Smooth muscle cell (in vitro differentiated cells): Measurements from ENCODE around the gene PGAM5. TPM values are rescaled to one million over a fixed set of nuclear protein-coding genes. Genes with fewer than 3 reads are reported as not detected.

Experiments used
- DNase-seq: peaks from one replicate; lab custom pipeline; 2025; ENCODE audit not compliant: unreplicated experiment; lab: John Stamatoyannopoulos, UW
- H2AFZ ChIP-seq: fragments of 200-600 bp; sonication (generic); 2 replicates; pipeline ENCODE4 v1.6.0; 2016; ENCODE audit warnings: antibody characterized with exemption, low read depth, mild to moderate bottlenecking
- H3F3A ChIP-seq: fragments of 200-600 bp; sonication (generic); 2 replicates; pipeline ENCODE4 v1.6.0; 2017; ENCODE audit warnings: antibody characterized with exemption, low read depth
- H3K27ac ChIP-seq: fragments of 200-600 bp; sonication (generic); 2 replicates; pipeline ENCODE4 v1.5.1; 2016; ENCODE audit warnings: low read depth, mild to moderate bottlenecking
- H3K27me3 ChIP-seq: fragments of 200-600 bp; sonication (generic); 2 replicates; pipeline ENCODE4 v1.6.1; 2016; ENCODE audit warnings: low read depth, mild to moderate bottlenecking
- H3K36me3 ChIP-seq: fragments of 200-600 bp; sonication (generic); 2 replicates; pipeline ENCODE4 v1.5.1; 2016; ENCODE audit warnings: low read depth
- H3K4me1 ChIP-seq: fragments of 200-600 bp; sonication (generic); 2 replicates; pipeline ENCODE4 v1.5.1; 2016; ENCODE audit warnings: low read depth
- H3K4me2 ChIP-seq: fragments of 200-600 bp; sonication (generic); 2 replicates; pipeline ENCODE4 v1.6.0; 2016; ENCODE audit warnings: mild to moderate bottlenecking
- H3K4me3 ChIP-seq: fragments of 200-600 bp; sonication (generic); 2 replicates; pipeline ENCODE4 v1.5.1; 2016; ENCODE audit warnings: mild to moderate bottlenecking
- H3K79me2 ChIP-seq: fragments of 200-600 bp; sonication (generic); 2 replicates; pipeline ENCODE4 v1.6.0; 2016; ENCODE audit warnings: low read depth, mild to moderate bottlenecking
- H3K9ac ChIP-seq: fragments of 200-600 bp; sonication (generic); 2 replicates; pipeline ENCODE4 v1.6.0; 2016; ENCODE audit warnings: low read depth
- H3K9me3 ChIP-seq: fragments of 200-600 bp; sonication (generic); replicated peaks from 2 replicates; pipeline ENCODE4 v1.5.1; 2016; ENCODE audit warnings: low read depth
- H4K20me1 ChIP-seq: fragments of 200-600 bp; sonication (generic); 2 replicates; pipeline ENCODE4 v1.6.0; 2016; ENCODE audit warnings: low read depth
- WGBS: methylation state at CpG from one replicate; pipeline ENCODE4 v1.1.7; 2016; ENCODE audit warnings: low lambda C conversion rate; 5-methylcytosine and 5-hydroxymethylcytosine counted together
- polyA plus RNA-seq: library from polyadenylated mRNA; unstranded; fragments of >200 nt; fragmentation: Nextera tagmentation; extraction: Ambion mirVana; gene quantifications from 2 replicates; pipeline ENCODE4 v1.2.1, GENCODE V29; 2016
- total RNA-seq: library from RNA; depleted of rRNA; stranded (reverse); fragments of >200 nt; gene quantifications from 2 replicates; pipeline ENCODE4 v1.2.3, GENCODE V29; 2014
- TF ChIP-seq, protein P1 (sequence below): fragments of 200-600 bp; sonication (generic); IDR thresholded peaks from 2 replicates; pipeline ENCODE4 v1.5.1; 2017; ENCODE audit warnings: borderline replicate concordance, mild to moderate bottlenecking, antibody characterized with exemption; ENCODE audit not compliant: insufficient read depth, poor library complexity, severe bottlenecking

PGAM5 gene
- total and polyA plus RNA-seq, 2 experiments from 2014 or later, result 13.5 to 16.8 TPM

DNA sequence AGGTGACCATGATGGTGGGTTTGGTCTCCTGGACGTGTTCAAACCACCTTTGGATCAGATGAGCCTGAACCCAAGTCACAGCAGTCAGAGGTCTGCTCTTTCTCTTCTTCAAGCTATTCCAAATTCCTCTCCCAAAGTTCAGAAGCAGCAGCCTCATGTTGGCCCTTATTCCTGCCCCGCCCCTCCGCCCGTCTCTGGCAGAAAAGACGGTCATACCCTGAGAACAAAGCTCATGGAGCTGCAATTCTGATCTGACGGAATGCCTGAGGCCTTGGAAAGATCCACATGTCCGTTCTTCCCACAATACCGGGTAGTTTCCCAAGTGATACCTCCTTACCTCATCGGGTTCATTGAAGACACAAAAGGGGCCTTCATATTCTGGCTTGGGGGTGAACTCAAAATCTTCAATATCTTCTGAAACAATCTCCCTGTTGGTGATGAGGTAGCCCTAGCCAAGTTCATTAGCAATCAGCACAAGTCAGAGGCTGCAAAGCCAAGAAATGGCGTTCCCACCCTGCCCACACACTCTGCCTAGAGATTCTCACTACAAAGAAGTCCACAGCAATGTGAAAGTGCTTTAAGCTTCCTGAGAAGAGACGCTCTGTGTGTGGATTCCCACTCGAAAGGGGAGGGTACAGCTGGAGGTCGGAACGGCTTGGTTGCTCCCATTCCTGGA lies 34.7 kb upstream of the PGAM5 start:
- H3K27ac ChIP-seq, result no peak overlapping the region
- H3K27me3 ChIP-seq, result no peaks in the 10 kb centered on the region

DNA sequence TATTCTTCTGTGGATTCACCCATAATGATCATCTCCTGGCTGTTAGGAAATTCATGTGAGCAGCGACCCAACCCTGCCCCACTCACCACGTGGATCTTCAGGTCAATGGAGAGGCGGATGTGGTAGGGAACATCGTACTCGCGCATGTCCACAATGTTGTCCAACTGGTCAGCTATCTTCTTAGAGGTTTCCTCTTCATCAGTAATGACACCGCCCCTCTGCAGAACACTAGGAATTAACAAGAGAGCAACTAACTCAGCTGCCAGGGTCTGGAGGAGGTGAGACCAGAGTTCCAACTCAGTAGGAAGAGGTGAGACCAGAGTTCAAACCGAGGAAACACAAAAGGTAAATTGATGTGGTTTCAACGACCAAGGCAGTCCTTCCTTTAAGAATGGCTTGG lies 33.1 kb upstream of the PGAM5 start:
- Histone ChIP-seq H3K36me3 (no peaks in the 10 kb centered on the region), H4K20me1 (peaks cover 20% of the 10 kb centered on the region), H3K27me3 (no peaks in the 10 kb centered on the region), H3K4me1 (no peaks in the 10 kb centered on the region), H2AFZ (no peak overlapping the region), H3K79me2 (peaks cover 11% of the 10 kb centered on the region), H3K4me3 (no peak overlapping the region), H3F3A (no peaks in the 10 kb centered on the region), H3K9ac (no peak overlapping the region), H3K9me3 (no peaks in the 10 kb centered on the region), H3K27ac (no peak overlapping the region), H3K4me2 (no peak overlapping the region)
- TF ChIP-seq, protein P1, sequence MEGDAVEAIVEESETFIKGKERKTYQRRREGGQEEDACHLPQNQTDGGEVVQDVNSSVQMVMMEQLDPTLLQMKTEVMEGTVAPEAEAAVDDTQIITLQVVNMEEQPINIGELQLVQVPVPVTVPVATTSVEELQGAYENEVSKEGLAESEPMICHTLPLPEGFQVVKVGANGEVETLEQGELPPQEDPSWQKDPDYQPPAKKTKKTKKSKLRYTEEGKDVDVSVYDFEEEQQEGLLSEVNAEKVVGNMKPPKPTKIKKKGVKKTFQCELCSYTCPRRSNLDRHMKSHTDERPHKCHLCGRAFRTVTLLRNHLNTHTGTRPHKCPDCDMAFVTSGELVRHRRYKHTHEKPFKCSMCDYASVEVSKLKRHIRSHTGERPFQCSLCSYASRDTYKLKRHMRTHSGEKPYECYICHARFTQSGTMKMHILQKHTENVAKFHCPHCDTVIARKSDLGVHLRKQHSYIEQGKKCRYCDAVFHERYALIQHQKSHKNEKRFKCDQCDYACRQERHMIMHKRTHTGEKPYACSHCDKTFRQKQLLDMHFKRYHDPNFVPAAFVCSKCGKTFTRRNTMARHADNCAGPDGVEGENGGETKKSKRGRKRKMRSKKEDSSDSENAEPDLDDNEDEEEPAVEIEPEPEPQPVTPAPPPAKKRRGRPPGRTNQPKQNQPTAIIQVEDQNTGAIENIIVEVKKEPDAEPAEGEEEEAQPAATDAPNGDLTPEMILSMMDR, result no peak
- WGBS, result 97% methylated on average over 9 of the region's 9 CpGs
- no peak for DNase-seq

More for the DNA sequence above, 34.7 kb upstream of the PGAM5 start:
- no peaks in the 10 kb centered on the region for H3K36me3 ChIP-seq
- no peaks in the 10 kb centered on the region for H3F3A ChIP-seq
- H3K79me2 ChIP-seq, result peaks cover under 1% of the 10 kb centered on the region
- H4K20me1 ChIP-seq, result peaks cover 13% of the 10 kb centered on the region
- no peak overlapping the region for H3K4me2 ChIP-seq
- no peak overlapping the region for H3K4me3 ChIP-seq
- no peak overlapping the region for H3K9ac ChIP-seq
- no peaks in the 10 kb centered on the region for H3K4me1 ChIP-seq
- TF ChIP-seq, protein P1, result no peak
- WGBS, result 97% methylated on average over 14 of the region's 14 CpGs
- no peak for DNase-seq
- H3K9me3 ChIP-seq, result no peaks in the 10 kb centered on the region
- no peak overlapping the region for H2AFZ ChIP-seq

DNA sequence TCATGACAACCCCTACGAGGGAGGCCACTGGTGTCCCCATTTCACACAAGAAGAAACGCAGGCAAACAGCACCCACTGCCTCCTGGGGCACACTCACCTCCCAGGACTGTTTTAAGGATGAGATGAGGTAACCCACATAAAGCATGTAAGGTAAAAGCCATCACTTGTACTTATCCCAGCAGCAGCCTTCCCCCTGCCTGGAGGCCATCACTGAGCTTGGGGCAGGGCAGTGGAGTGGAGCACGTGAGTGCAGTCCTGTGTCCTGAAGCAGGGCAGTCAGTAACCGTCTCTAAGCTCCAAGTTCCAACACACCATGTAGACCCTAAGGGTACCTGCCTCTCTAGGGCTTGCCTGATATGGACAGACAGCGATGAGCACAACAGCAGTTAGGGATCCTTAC lies 25.2 kb upstream of the PGAM5 start:
- H3K36me3 ChIP-seq, result no peaks in the 10 kb centered on the region
- H3K9ac ChIP-seq, result no peak overlapping the region
- DNase-seq, result no peak
- no peak overlapping the region for H3K27ac ChIP-seq
- TF ChIP-seq, protein P1, result no peak
- no peak overlapping the region for H3K4me3 ChIP-seq
- peaks cover 39% of the 10 kb centered on the region for H3K79me2 ChIP-seq
- no peaks in the 10 kb centered on the region for H3K4me1 ChIP-seq
- H3K9me3 ChIP-seq, result no peaks in the 10 kb centered on the region
- peaks cover 6% of the 10 kb centered on the region for H3K27me3 ChIP-seq
- H2AFZ ChIP-seq, result no peak overlapping the region
- H4K20me1 ChIP-seq, result peaks cover 21% of the 10 kb centered on the region
- WGBS, result 74% methylated on average over 5 of the region's 5 CpGs
- no peak overlapping the region for H3K4me2 ChIP-seq
- no peaks in the 10 kb centered on the region for H3F3A ChIP-seq

DNA sequence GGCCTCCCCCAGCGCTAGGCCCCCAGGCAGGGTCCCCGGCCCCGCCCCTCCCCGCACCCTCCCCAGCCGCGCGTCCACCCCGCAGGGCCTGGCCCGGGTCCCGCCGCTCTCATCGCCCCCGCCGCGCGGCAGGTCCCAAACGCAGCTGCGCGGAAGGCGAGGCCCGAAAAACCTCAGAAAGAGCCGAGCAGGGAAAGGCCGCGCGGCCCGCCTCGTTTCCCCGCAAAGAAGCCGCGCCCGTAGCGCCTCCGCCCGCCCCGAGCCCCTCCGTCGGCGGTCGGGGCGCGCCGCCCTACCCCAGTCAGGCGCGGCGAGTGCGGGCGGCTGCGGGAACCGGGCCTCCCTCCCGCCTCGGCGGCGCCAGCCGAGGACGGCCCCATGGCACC lies 23.8 kb upstream of the PGAM5 start:
- Histone ChIP-seq H3K4me1 (no peaks in the 10 kb centered on the region), H3K79me2 (peaks cover 29% of the 10 kb centered on the region), H3K4me3 (peak overlapping the region; percentile 84), H3K27ac (no peak overlapping the region), H3K4me2 (peak overlapping the region; percentile 96), H3K9me3 (no peaks in the 10 kb centered on the region), H4K20me1 (peaks cover 9% of the 10 kb centered on the region), H3K9ac (peak overlapping the region; percentile 60), H3K36me3 (no peaks in the 10 kb centered on the region), H3K27me3 (peaks cover 6% of the 10 kb centered on the region), H2AFZ (peak overlapping the region; percentile 24), H3F3A (no peaks in the 10 kb centered on the region)
- WGBS, result under 1% methylated on average over 25 of the region's 55 CpGs
- peak; percentile 51 for DNase-seq
- TF ChIP-seq, protein P1, result no peak
